Fibroblast of skin of scalp (primary cell): Measurements from ENCODE around the gene RXRA.
A peak's percentile ranks its signal among the peaks of the same experiment; 100 is the strongest.

ENCODE experiments used
- DNase-seq: peaks from one replicate; pipeline ENCODE4 v3.0.0-alpha.2; 2013

RXRA gene

DNA sequence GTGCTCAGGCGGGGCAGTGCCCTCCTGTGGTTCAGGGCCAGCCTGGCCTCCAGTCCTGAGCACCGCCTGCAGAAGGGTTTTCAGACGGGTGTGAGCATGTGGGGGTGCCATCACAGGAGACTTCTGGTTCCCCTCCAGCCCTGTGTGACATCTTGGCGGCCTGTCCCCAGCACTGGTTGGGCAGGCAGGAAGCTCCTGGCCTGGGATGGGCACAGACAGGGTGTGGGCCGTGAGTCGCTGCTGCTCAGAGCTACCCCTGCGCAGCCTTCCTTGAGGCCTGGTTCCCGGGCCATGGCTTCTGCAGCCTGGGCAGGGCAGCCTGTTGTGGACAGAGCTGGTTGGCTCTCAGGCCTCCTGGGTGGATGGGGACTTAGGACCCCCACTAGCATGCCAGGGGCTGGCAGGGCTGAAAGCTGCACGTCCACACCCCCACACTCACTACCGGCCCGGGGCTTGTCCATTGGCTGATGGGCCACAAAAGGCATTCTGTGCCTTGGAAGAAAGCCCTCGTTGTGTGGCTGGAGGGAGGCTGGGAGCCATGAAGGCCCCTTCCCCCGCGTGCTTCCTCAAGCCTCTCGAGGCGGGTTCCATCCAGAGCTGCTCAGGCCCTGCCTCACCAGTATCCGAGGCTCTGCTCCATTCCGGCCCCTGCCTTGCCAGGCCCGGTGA, 58.7 kb downstream of the RXRA start:
- no peak for DNase-seq

DNA sequence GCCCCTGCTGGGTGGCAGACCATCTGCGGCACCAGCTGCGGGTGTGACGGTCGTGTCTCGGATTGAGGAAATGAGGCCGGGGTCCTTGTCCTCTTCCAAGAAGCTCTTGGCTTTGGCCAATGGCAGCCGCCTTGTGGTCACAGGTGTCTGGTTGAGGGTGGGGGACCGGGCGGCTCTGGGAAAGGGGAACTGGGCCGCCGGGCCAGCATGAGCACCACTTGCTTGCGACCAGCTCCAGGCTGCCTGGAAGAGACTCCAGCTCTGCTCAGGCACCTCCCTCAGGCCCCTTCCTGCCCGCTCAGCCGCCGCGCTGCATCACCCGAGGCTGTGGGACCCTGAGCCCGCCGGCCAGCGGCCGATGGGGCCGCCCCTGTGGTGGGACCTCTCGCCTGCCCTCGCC, 59.7 kb downstream of the RXRA start:
- DNase-seq: no peak

DNA sequence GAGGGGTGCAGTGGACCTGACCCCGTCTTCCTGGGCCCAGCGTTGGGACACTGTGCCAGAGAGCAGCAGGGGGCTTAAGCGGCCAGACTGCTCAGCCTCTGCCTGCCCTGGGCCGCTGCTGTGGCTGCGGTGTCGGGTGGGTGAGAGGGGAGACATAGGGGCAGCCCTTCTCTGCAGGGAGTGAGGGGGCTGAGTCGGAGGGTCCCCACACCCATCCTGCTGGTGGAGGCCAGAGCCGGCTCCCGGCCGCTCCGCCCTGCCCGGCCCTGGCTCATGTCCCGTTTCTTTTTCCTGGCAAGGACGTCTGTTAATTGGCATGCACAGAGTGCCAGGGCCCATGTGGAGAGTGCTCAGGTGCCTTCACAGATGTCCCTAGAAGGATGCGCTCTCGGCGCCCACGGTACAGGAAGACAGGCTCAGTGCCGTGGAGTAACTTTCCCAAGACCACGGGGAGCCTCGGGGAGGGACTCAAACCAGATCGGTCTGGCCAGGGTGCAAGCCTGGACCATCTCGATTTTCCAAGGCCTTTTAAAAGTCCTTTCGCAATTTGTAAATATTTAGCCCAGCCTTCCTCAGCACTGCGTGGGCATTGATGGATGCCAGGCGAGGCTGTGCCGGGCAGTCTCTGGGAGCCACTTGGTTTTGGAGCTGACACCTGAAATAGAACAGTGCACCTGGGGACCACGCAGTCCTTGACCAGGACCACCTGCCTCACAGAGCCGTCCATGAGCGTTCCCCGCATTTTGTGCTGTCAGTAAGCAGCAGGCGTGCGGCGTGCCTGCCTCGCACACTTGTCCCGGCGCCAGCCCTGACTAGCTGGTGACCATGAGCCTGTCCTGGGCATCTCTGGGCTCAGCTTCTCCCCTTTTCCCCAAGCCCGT, 60.9 kb downstream of the RXRA start:
- DNase-seq: no peak

DNA sequence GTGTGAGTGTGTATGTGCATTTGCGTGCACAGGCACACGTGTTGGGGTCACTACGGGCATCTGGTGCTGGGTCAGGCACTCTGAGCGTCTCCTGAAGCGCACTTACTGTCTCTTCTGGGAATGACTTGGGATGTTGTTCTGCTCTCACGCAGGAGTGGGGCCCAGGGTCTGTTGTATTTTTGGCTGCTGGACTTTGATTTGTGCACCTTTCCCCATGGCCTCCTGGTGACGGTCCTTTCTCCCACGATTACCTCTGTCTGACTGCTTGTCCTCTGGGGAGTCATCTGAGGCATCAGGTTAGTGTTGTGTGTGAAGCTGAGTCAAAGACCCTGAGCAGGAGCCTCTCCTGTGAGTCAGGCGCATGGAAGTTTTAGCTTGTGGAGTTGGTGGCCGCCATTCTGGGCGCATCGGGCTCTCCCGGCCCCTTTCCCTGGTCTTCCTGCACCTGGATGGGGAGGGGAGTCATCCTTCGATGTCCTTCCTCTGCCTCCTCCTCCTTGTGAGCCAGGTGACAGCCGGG, 62.1 kb downstream of the RXRA start:
- DNase-seq: no peak

DNA sequence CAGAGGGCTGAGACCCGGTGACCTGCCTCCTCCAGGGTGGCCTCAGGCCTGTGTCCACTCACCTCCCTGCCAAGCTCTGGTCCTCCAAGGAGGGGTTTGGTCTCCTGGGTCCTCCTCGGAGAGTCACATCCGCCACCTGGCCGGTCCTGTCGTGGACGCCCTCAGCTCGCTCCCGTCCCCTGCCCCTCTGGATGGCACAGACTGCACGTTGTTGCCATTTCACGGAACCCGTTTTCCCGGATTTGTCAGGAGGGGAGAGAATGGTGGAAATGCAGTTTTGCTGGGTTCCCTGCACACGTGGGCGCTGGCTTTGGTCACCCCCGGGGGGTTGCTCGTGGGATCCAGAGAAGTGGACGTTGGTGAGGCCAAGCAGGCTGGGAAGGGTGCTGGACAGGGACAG, 62.7 kb downstream of the RXRA start:
- DNase-seq: no peak

DNA sequence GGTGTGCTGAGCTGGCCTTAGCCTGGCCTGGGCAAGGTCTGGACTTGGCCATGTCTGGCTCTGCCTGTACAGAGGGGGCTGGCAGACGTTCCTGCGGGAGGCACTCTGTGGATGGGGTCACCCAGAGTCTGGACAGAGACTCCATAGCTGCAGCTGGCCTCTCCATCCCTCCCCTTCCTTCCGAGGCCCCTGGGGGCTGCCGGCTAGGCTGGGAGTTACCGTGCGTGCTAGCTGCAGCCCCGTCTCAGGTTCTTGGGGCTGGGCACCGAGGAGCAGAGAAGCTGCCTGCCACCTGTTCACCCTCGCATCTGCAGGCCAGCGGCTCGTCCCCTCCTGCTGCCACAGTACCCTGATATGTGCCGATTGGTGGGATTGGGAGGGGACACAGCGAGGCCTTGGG, 63.4 kb downstream of the RXRA start:
- no peak for DNase-seq

DNA sequence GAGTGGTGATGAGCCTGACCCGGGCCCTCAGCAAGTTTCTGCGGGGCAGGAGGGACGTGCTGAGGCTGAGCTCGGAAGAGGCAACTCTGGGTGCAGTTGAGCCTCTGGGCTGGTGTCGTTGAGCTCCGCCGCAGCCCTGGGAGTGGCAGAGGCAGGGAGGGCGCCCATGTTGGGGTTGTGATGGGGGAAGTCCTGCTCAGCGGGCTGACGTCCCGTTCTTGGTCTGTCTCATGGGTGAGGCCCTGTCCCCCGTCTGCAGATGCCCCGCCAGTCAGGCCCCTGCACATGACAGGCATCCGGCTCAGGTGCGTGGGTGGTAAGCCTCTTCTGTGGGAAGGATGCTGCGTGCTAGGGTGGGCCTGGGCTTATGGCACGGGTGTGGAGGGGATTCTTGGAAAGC, 64.3 kb downstream of the RXRA start:
- DNase-seq: no peak

DNA sequence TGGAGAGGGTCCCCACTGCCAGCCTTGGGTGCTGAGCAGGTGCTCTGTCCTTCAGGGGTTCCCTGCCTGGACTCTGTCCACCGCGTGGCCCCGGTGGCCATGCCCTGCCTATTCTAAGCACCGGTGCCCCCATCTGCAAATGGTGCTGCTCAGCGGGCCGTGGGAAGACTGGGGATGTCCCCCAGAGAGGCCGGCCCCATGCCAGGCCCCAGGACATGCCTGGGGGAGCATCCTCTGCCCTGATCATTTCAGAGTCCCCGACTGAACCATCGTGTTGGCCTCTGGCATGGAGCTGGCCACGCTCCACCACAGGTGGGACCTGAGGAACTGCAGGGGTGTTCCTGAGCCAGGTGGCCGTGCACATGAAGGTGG, 64.7 kb downstream of the RXRA start:
- no peak for DNase-seq

DNA sequence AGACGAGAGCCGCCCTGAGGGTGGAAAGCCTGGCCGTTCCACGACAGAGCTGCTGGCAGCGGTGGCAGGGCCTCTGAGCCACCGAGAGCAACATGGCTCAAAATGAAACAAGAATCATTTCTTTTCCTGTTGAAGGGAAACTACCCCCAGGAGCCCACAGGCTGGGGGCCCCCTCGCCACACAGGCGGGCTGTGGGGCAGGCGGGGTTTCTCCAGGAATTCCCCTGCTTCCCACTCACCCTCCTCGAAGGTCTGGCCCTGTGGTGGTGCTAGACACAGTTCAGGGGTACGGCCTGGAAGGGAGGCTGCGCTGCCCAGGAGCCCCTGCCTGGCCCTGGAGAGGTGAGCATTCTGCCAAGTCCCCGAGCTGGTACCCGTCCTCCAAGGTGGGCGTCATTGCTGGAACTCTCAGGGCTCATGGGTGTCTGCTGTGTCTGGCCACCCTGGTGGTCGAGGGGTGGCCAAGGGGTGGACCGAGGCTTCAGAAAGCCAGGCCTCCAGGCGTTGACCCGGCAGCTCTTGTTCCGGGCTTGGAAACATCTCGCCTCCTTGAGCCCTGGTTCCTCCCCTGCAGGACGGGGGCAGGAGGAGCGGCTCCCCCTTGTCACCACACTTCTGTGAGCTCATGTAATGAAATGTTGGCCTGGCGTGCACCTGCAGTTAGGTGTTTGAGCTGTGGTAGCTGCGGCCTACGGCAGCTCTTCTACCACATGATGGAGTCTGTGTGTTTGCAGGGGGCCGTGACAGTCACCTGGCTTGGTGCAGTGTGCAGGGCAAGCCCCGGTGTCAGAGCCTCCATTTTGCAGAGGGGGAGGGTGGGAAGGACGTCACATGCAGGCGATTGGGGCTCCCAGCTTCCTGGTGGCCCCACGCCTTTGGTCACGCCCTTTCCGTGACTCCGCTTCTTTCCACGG, 65.3 kb downstream of the RXRA start:
- no peak for DNase-seq

DNA sequence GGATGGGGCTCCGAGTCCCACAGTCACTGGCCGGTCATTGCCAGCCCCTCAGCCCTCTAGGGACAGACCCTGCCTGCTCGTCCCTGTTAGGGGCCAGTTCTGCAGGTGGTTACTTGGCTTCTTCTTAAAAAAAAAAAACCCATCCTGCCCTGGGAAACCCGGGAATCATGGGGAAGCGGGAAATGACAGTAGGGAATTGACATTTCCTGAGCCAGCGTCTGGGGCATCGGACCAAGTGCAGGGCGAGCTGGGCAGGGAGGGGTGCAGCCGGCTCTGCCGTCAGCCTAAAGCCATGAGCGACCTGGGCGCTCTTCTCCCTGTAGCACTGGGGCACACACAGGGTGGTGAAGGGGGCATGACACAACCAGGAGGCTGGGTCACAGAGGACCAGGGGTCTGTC, 66.6 kb downstream of the RXRA start:
- no peak for DNase-seq

DNA sequence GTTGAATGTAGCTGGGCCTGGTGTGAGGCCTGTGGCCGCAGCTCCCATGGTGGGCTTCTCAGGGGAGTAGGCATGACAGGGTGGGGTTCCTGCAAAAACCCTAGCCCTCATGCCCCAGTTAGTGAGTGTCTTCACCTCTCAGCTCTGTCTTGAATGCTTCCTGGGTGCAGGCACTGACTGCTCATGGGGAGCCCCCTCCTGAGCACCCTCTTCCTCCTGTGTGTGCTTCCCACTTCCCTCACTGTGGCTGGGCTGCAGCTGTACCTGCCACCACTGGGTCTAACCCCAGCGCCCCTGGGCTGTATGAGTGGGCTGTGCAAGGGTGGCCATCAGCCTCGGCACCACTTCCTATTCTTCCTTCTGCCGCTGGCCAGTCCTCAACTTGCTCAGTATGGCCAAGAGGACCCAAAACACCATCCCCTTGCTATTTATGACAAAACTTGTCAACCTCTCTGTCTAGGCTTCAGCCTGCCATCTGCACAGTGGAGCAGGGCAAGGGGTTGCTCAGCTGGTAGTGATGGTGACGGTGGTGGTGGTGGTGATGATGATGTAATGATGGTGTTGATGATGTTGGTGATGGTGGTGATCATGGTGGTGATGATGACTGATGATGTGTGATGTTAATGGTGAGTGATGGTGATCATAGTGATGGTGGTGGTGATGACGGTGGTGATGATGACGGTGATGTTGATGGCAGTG, 67.5 kb downstream of the RXRA start:
- DNase-seq: no peak

DNA sequence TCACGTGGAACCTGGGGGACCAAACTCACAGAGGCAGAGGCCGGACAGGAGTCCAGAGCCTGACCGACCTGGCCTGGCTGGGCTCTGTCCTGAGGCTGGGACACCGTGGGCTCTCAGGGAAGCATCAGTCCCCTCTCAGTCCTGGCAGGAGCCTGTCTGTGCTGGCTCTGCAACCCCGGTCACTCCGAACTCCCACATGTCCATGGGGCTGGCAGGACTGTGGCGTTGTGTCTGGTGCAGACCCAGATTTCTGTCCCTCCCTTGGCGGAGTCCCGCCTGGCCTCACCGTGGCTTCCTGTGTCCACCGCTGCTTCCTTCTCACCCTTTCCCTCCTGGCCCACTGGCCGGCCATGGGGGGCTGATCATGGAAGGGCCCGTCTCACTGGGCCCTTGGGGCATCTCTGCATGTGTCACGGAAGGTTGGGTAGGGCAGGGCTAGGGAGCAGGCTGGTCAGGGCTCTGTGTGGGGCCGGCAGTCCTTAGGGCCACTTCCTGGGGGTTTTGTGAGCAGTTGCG, 68.8 kb downstream of the RXRA start:
- DNase-seq: no peak

DNA sequence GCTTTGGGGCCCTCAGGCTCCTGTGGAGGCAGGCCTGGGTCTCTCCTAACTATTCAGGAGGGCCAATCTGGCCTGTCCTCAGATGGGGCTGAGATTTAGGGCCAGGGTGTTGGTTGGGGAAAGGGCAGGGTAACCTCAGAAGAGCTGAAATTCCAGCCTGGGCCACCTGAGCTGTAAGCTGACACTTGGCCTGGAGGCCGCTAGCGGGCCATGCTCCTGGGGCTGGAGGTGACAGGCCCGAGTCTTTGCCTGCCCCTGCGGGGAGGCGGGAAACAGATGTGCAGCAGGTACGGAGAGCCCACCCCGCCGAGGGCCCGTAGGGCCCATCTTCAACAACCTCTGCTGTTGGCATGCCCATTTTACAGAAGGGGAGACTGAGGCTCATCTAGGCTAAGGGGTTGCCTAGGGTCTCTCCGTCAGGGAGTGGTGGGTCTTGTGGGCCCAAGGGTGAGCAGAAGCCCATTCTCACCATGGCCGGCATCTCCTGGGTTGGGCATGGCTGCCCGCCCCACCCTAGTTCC, 69.5 kb downstream of the RXRA start:
- DNase-seq: no peak

DNA sequence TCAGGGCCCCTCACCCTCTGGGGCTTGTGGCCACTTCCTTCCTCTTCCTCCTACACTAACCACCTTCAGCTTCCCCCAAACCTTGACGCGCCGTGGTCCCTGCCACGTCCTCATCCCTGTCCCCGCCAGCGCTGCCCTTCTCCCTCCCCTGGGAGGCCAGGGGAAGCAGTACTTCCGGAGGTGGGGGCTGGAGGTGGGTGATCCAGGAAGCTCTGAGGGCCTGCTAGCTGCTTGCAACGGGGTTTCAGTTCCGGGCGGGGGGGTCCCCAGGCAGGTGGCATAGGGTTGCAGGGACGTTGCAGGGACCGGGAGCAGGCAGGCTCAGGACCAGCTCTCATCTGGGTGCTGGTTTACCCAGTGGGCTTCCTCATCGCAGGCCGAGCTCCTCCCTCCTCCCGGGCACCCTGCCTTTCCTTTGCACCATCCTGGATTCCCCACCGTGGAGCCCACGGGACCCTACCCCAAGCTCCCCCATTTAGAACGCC, 70.0 kb downstream of the RXRA start:
- DNase-seq: no peak

DNA sequence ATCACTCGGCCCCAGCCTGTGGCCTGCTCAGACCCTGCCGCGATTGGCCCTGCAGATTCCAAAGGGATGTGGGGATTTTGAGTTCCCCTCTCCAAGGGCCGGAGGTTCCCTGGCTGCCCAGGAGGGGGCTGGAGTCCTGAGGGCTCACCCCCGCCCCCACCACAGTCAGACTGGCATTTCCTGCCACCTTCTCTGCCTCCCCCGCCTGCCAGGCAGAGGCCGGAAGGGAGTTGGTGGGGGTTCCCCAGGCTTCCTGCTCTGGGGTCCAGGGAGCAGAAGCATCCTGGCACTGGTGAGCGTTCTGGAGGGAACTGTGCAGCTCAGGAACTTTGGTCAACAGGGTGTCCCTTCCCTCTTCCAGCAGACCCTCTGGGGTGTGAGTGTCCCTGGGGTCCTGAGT, 70.6 kb downstream of the RXRA start:
- DNase-seq: no peak

DNA sequence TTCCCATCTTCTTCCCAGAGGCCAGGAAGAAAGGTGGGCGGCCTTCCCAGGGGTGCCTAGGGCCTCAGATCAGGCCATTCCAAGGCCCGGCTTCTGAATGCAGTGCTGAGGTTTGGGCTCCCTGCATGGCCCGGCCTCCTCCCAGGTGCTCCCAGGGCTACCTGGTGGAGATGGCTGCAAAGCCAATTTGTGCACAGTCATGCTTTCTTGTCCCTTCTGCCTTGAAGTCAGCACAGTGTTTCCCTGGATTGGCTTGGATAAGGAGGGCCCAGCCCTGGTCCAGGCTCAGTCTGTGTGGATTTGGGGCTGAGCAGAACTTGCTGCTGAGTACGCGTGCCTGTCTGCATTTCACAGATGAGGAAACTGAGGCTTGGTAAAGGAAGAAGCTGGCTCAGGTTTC, 72.5 kb downstream of the RXRA start:
- DNase-seq: no peak

DNA sequence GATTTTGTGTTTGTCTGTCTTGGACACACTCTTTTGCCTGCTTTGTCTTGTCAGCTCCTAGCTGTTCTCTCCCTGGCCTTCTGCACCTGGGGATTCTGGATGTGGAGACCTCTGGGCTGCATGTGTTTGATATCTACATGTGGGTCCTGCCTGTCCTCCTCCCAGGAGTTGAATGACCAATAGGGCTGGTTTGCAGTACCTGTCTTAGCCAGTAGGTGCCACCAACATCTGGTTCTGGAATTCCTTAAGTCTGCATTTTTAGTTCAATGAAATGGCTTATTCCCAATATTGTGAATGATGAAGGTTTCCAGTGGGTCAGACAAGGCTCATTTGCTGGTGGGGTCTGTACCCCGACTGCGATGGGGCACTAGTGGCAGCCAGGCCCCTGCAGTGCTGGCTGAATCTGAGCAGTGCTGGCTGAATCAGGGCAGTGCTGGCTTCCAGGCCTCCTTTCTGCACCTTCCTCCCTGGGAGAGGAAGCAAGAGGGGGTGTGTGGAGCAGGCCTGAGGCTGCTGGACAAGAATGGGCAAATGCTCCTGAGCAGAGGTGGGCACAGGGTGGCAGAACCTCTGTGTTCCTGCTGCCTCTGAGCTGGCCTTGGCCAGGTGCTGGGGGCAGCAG, 73.3 kb downstream of the RXRA start:
- DNase-seq: peak; percentile 24

DNA sequence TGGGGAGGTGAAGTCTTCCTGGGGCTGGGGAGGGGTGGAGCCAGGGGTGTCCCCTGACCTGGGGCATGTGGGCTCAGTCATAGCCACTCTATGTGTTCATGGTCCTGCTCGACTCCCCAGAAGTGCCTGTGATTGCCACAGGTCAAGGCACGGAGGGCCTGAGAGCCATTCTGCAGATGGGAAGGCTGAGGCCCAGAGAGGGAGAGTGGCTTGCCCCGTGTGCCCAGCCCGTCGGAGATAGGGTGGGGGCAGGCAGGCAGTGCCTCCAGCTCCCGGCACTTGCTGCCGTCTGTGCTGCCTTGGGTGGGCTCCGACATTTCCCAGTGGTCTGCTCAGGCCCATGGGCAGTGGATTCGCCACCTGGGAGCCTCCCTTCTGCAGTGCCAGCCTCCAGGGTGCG, 74.0 kb downstream of the RXRA start:
- no peak for DNase-seq

DNA sequence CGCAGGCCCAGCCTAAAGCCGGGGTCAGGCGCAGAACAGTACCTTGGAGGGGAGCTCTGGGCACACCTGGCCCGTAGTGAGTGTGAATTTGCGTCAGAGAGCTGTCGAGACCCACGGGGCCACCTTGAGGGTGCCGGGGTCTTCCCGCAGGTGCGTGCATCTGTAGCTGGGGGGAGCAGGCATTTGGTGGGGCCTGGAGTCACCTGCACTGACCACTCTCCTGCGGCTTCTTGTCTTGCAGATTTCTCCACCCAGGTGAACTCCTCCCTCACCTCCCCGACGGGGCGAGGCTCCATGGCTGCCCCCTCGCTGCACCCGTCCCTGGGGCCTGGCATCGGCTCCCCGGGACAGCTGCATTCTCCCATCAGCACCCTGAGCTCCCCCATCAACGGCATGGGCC, 75.1 kb downstream of the RXRA start:
- DNase-seq: no peak

DNA sequence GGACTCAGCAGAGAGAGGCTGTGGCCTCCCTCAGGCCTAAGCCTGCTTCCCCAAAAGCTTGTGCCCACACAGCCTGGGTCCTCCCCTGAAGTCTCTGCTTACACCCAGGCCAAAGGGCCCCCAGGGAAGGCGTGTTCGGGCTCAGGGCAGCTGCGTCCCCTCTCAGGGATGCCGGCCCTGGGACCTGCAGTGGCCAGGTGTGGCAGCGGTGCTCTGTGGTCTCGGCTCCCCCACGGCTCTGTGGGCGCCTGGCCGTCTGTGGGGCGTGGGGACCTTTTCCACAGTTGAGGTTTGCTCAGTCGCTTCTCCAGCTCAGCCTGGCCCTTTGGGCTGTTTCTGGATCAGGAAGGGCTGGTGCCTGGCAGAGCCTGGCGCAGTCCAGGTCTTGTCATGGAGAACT, 75.9 kb downstream of the RXRA start:
- DNase-seq: no peak

DNA sequence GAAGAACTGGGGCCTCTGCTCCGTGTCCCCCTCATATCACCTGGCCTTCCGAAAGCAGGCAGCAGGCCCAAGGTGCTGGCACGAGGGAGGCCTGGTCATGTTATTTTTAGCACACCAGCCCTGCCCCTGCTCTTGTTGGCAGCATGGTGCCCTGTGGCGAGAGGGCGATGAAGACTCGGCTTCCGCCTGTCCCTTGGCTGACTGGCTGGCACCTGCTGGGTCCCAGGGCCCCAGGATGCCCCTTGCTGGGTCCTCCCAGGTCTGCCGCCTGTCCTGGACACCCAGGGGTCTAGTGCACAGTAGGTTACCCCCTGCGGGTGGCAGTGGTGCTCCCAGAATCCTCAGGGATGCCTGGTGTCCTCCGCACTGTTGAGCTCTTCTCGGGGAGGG, 77.0 kb downstream of the RXRA start:
- no peak for DNase-seq
